HL-60/S4 (cell line): ENCODE measurements around the gene C1orf159.

ENCODE experiments used
- in situ Hi-C: fragments of 300-500 bp; cut with MboI; formaldehyde crosslinking; loops from 2 replicates; pipeline ENCODE4 v1.14.3; 2022; ENCODE audit warnings: low sequenced_read_pairs

Gene C1orf159

GRCh38 chr1:1132956-1133750 is 17.3 kb upstream of the C1orf159 start:
- in situ Hi-C loops = no loop called here

- in situ Hi-C loops = no loop called here
These were observed 16.4 kb upstream of the C1orf159 start for GRCh38 chr1:1132042-1132950.

GRCh38 chr1:1130206-1131120 is 14.6 kb upstream of the C1orf159 start:
- in situ Hi-C loops = no loop called here

GRCh38 chr1:1129381-1129821 is 13.5 kb upstream of the C1orf159 start:
- in situ Hi-C loops = no loop called here

- in situ Hi-C loops = no loop called here
These were observed 12.7 kb upstream of the C1orf159 start for GRCh38 chr1:1128454-1129139.

- in situ Hi-C loops = no loop called here
These were observed 11.9 kb upstream of the C1orf159 start for GRCh38 chr1:1127551-1128451.

GRCh38 chr1:1125945-1126344 is 10.1 kb upstream of the C1orf159 start:
- in situ Hi-C loops = no loop called here

GRCh38 chr1:1124786-1125642 is 9.1 kb upstream of the C1orf159 start:
- in situ Hi-C loops = no loop called here

GRCh38 chr1:1124508-1124785 is 8.6 kb upstream of the C1orf159 start:
- in situ Hi-C loops = no loop called here

- in situ Hi-C loops = no loop called here
These were observed 8.0 kb upstream of the C1orf159 start for GRCh38 chr1:1123581-1124507.

- in situ Hi-C loops = no loop called here
These were observed 7.1 kb upstream of the C1orf159 start for GRCh38 chr1:1122981-1123480.

GRCh38 chr1:1122078-1122811 is 6.4 kb upstream of the C1orf159 start:
- in situ Hi-C loops = no loop called here

GRCh38 chr1:1121611-1122077 is 5.8 kb upstream of the C1orf159 start:
- in situ Hi-C loops = no loop called here

GRCh38 chr1:1120866-1121591 is 5.1 kb upstream of the C1orf159 start:
- in situ Hi-C loops = no loop called here

GRCh38 chr1:1120096-1120495 is 4.2 kb upstream of the C1orf159 start:
- in situ Hi-C loops = no loop called here
